A673 (cell line): ENCODE measurements around the gene GRID1. TPM values are rescaled to one million over a fixed set of nuclear protein-coding genes. Genes with fewer than 3 reads are reported as not detected.

Experiments used
- BruUV-seq: library from RNA; stranded (reverse); fragments of 400-500 nt; replicated peaks from 2 replicates; lab custom pipeline; 2021; lab: Mats Ljungman, UMichigan
- CTCF ChIA-PET: fragments of 300-600 bp; sonication (Branson Sonifier 250); formaldehyde crosslinking; loops from one replicate; lab custom pipeline; 2022; ENCODE audit warnings: antibody characterized with exemption; lab: Charles Lee
- POLR2A ChIA-PET: fragments of 300-600 bp; sonication (Branson Sonifier 250); formaldehyde crosslinking; loops from one replicate; lab custom pipeline; 2022; ENCODE audit warnings: antibody characterized with exemption; ENCODE audit not compliant: low non-redundant PET; lab: Charles Lee
- DNase-seq: peaks from one replicate; pipeline ENCODE4 v3.0.0-alpha.2; 2015; ENCODE audit warnings: low spot score
- H3K27ac ChIP-seq: fragments of 200-600 bp; sonication (generic); 2 replicates; pipeline ENCODE4 v1.5.1; 2016; ENCODE audit warnings: mixed run types, low read depth, mild to moderate bottlenecking, mixed read lengths, antibody characterized with exemption, low read length; ENCODE audit not compliant: poor library complexity, severe bottlenecking
- H3K27me3 ChIP-seq: fragments of 200-600 bp; sonication (generic); replicated peaks from 2 replicates; pipeline ENCODE4 v1.6.1; 2017; ENCODE audit warnings: mixed run types, low read depth, mild to moderate bottlenecking, mixed read lengths, antibody characterized with exemption, low read length; ENCODE audit not compliant: insufficient read depth, poor library complexity
- H3K36me3 ChIP-seq: fragments of 200-600 bp; sonication (generic); 2 replicates; pipeline ENCODE4 v1.6.1; 2016; ENCODE audit warnings: mixed run types, mild to moderate bottlenecking, mixed read lengths, antibody characterized with exemption, low read length; ENCODE audit not compliant: insufficient read depth, poor library complexity, severe bottlenecking
- H3K4me1 ChIP-seq: fragments of 200-600 bp; sonication (generic); 2 replicates; pipeline ENCODE4 v1.6.1; 2017; ENCODE audit warnings: mixed run types, mild to moderate bottlenecking, mixed read lengths, antibody characterized with exemption, low read length; ENCODE audit not compliant: insufficient read depth, poor library complexity, severe bottlenecking
- H3K4me3 ChIP-seq: fragments of 200-600 bp; sonication (generic); 2 replicates; pipeline ENCODE4 v1.5.1; 2016; ENCODE audit warnings: low read depth, mixed run types, mild to moderate bottlenecking, mixed read lengths, low read length; ENCODE audit not compliant: poor library complexity, severe bottlenecking
- H3K9me3 ChIP-seq: fragments of 200-600 bp; sonication (generic); 2 replicates; pipeline ENCODE4 v1.6.1; 2016; ENCODE audit warnings: mixed run types, low read depth, mild to moderate bottlenecking, mixed read lengths, antibody characterized with exemption, low read length; ENCODE audit not compliant: poor library complexity, severe bottlenecking
- EZH2 ChIP-seq: fragments of 200-600 bp; sonication (generic); IDR thresholded peaks from 2 replicates; pipeline ENCODE4 v1.6.1; 2017; ENCODE audit warnings: borderline replicate concordance, low read depth, mild to moderate bottlenecking, mixed read lengths, antibody characterized with exemption, low read length; ENCODE audit not compliant: poor library complexity, severe bottlenecking
- intact Hi-C: fragments of 100-400 bp; cut with micrococcal nuclease; formaldehyde crosslinking; loops from one replicate; pipeline ENCODE4 v1.10.0; 2022; ENCODE audit not compliant: unreplicated experiment
- total RNA-seq: library from RNA; stranded (reverse); gene quantifications from 2 replicates; pipeline ENCODE4 v1.2.3, GENCODE V29; 2021
- TF ChIP-seq, protein P1 (sequence below): fragments of 300-800, 200-600 bp; sonication (generic); conservative IDR thresholded peaks from 2 replicates; pipeline ENCODE4 v1.5.1; 2017; ENCODE audit warnings: low read depth, mild to moderate bottlenecking, antibody characterized with exemption, low read length, moderate library complexity, mixed read lengths

Gene GRID1
- total RNA-seq, 1 experiment from 2014 or later, result not detected

DNA sequence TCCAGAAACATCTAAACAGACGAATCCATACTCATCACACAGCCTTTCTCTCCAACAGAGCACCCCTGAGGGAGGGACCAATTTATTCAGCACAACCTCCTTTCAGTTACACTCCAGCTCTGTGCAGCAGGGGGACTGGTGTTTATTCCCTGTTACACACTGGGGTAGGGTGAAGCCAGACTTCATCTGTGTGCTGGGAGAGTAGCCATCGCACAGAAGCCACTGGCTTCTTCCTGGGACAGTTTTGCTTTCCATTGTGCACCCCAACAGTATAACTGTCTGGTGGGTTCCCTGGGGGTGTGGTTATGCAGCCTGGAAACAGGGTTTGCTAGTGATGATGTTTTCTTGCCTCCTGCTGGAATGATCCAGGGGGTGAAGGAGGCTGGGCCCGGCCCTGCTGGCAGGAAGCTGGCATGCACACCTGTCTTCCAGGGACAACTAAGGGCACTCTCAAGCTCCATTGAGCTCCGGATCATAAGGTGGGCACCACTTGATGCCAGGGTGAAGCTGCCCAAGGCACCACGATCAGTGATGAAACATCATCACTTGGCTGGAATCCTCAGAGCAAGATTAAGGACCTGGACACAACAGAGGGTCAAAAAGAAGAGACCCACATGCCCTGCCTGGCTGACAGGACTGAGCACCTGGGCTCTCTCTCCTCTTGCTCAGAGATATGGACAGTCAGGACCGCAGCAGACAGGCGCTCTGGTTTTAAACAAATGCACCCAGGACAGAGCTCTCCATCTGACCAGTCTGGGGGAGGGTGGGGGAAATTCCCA, 293.2 kb downstream of the GRID1 start:
- no peaks in the 10 kb centered on the region for H3K4me1 ChIP-seq
- TF ChIP-seq EZH2, result no peak
- TF ChIP-seq, protein P1, sequence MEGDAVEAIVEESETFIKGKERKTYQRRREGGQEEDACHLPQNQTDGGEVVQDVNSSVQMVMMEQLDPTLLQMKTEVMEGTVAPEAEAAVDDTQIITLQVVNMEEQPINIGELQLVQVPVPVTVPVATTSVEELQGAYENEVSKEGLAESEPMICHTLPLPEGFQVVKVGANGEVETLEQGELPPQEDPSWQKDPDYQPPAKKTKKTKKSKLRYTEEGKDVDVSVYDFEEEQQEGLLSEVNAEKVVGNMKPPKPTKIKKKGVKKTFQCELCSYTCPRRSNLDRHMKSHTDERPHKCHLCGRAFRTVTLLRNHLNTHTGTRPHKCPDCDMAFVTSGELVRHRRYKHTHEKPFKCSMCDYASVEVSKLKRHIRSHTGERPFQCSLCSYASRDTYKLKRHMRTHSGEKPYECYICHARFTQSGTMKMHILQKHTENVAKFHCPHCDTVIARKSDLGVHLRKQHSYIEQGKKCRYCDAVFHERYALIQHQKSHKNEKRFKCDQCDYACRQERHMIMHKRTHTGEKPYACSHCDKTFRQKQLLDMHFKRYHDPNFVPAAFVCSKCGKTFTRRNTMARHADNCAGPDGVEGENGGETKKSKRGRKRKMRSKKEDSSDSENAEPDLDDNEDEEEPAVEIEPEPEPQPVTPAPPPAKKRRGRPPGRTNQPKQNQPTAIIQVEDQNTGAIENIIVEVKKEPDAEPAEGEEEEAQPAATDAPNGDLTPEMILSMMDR, result no peak
- no TSS peak for BruUV-seq
- ChIA-PET CTCF (interaction anchor here (1.6 kb wide), 1 partner anchor 27 kb away, joined by 3 read pairs; no protein-coding TSS in a partner anchor), POLR2A (no interaction called here)
- no peak overlapping the region for H3K4me3 ChIP-seq
- no peaks in the 10 kb centered on the region for H3K9me3 ChIP-seq
- no peaks in the 10 kb centered on the region for H3K27me3 ChIP-seq
- H3K36me3 ChIP-seq, result no peaks in the 10 kb centered on the region
- intact Hi-C loops, result no loop called here
- no peak overlapping the region for H3K27ac ChIP-seq
- DNase-seq, result no peak

DNA sequence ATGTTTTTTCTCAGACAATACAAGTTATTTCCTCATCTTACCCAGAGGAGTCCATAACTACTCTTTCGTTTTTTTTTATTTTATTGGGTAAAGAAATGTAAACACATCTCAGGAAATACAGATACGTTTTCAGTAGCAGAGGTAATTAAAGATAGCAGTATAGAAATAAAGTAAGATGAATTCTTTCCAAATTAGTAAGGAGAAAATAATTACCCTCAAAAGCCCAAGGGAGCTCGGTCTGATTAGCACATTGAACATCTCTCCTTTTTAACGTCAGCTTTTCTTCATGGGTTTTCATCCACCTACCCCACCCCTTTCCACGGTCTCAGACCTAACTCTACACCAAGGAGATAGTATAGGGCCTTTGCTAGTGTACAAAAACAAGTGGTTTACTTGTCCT, 294.2 kb downstream of the GRID1 start:
- no peak overlapping the region for H3K27ac ChIP-seq
- H3K4me3 ChIP-seq, result no peak overlapping the region
- no TSS peak for BruUV-seq
- H3K9me3 ChIP-seq, result no peaks in the 10 kb centered on the region
- ChIA-PET POLR2A (no interaction called here), CTCF (interaction anchor here (1.6 kb wide), 1 partner anchor 28 kb away, joined by 3 read pairs; no protein-coding TSS in a partner anchor)
- H3K4me1 ChIP-seq, result no peaks in the 10 kb centered on the region
- H3K27me3 ChIP-seq, result no peaks in the 10 kb centered on the region
- no peak for DNase-seq
- intact Hi-C loops, result no loop called here
- TF ChIP-seq EZH2, result no peak
- TF ChIP-seq, protein P1, result no peak
- H3K36me3 ChIP-seq, result no peaks in the 10 kb centered on the region

DNA sequence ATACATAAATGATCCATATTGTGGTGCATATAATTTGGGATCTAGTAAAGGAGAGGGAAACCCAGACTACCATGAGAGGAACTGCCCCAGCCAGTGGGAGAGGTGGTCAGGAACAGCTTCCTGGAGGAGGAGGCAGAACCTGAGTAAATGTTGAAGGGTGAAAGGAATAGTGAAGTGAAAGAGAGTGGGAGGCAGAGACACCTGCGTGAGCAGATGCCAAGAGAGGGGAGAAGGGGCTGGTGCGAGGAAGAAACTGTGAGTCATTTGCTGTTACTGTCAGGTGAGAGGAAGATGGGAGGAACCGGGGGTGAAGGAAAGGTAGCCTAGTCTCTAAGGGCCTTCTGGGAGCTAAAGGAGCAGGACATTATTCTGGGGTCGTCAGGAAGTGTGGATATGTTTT, 294.8 kb downstream of the GRID1 start:
- no peaks in the 10 kb centered on the region for H3K36me3 ChIP-seq
- intact Hi-C loops, result no loop called here
- no peak overlapping the region for H3K4me3 ChIP-seq
- peaks cover 3% of the 10 kb centered on the region for H3K27me3 ChIP-seq
- POLR2A ChIA-PET, result no interaction called here
- H3K9me3 ChIP-seq, result no peaks in the 10 kb centered on the region
- CTCF ChIA-PET, result no interaction called here
- no peak overlapping the region for H3K27ac ChIP-seq
- no peak for DNase-seq
- TF ChIP-seq, protein P1, result no peak
- no peak for TF ChIP-seq EZH2
- no TSS peak for BruUV-seq
- no peaks in the 10 kb centered on the region for H3K4me1 ChIP-seq
